Mammary epithelial cell (primary cell): ENCODE measurements around the gene TMEM132D.

Experiments used
- EZH2 ChIP-seq: IDR thresholded peaks from 2 replicates; pipeline ENCODE4 v1.6.1; 2012; ENCODE audit warnings: low read length, inconsistent platforms, borderline replicate concordance
- TF ChIP-seq, protein P1 (sequence below), 2 donors: IDR thresholded peaks in 1 of 2; conservative IDR thresholded peaks in 1 of 2; 2 replicates each; pipeline ENCODE4 v1.5.1; 2011 to 2012; ENCODE audit warnings: inconsistent platforms in 2 of 2, low read length in 2 of 2, mild to moderate bottlenecking in 2 of 2, control low read depth in 1 of 2, low read depth in 1 of 2; ENCODE audit not compliant: insufficient read depth in 1 of 2; ENCODE audit errors: extremely low read depth in 1 of 2

GRCh38 chr12:129145381-129145780 lies 758.4 kb downstream of the TMEM132D start:
- TF ChIP-seq, protein P1, sequence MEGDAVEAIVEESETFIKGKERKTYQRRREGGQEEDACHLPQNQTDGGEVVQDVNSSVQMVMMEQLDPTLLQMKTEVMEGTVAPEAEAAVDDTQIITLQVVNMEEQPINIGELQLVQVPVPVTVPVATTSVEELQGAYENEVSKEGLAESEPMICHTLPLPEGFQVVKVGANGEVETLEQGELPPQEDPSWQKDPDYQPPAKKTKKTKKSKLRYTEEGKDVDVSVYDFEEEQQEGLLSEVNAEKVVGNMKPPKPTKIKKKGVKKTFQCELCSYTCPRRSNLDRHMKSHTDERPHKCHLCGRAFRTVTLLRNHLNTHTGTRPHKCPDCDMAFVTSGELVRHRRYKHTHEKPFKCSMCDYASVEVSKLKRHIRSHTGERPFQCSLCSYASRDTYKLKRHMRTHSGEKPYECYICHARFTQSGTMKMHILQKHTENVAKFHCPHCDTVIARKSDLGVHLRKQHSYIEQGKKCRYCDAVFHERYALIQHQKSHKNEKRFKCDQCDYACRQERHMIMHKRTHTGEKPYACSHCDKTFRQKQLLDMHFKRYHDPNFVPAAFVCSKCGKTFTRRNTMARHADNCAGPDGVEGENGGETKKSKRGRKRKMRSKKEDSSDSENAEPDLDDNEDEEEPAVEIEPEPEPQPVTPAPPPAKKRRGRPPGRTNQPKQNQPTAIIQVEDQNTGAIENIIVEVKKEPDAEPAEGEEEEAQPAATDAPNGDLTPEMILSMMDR (conservative IDR thresholded peaks at IDR 0.05 in 1 of 2, IDR thresholded peaks at IDR 0.05 in 1 of 2; ENCODE audit: extremely low read depth in 1 of 2, insufficient read depth in 1 of 2, low read depth in 1 of 2, low read length in 2 of 2) = no peak
- TF ChIP-seq EZH2 = no peak
